Tibial nerve (tissue), 4 donors: Measurements from ENCODE around the gene RAB9A. TPM values are rescaled to one million over a fixed set of nuclear protein-coding genes. Genes with fewer than 3 reads are reported as not detected.
A peak's percentile ranks its signal among the peaks of the same experiment; 100 is the strongest.
"Not testable (repeated sequence)": the region's sequence is repeated elsewhere in the genome, so short reads cannot be mapped to it uniquely, and the experiment has no call there.

Experiments used
- DNase-seq, 2 donors: peaks; one replicate each; pipeline ENCODE4 v3.0.0-alpha.2; 2019; ENCODE audit warnings: low spot score in 2 of 2
- H3K27ac ChIP-seq, 4 donors: fragments of 200-600 bp; sonication (generic) in 3 of 4; one replicate each; pipeline ENCODE4 v1.5.1; 2017 to 2019; ENCODE audit warnings: mild to moderate bottlenecking in 1 of 4
- H3K27me3 ChIP-seq, 2 donors: fragments of 200-600 bp; sonication (generic) in 1 of 2; one replicate each; pipeline versions ENCODE4 v1.5.1 to v1.6.0; 2017 to 2019
- H3K36me3 ChIP-seq, 3 donors: fragments of 200-600 bp; sonication (generic); one replicate each; pipeline ENCODE4 v1.5.1; 2018 to 2019
- H3K4me1 ChIP-seq, 4 donors: fragments of 200-600 bp; sonication (generic) in 3 of 4; one replicate each; pipeline ENCODE4 v1.5.1; 2017 to 2019
- H3K4me3 ChIP-seq, 4 donors: fragments of 200-600 bp; sonication (generic) in 3 of 4; one replicate each; pipeline ENCODE4 v1.5.1; 2017 to 2019; ENCODE audit warnings: mild to moderate bottlenecking in 1 of 4, moderate library complexity in 1 of 4
- H3K9me3 ChIP-seq, 4 donors: fragments of 200-600 bp; sonication (generic) in 3 of 4; one replicate each; pipeline ENCODE4 v1.5.1; 2017 to 2019
- CTCF ChIP-seq, 5 experiments: fragments of 200-600 bp in 3 of 5; fragments of 450-650 bp in 2 of 5; sonication (generic) in 3 of 5; IDR thresholded peaks; one replicate each; pipeline ENCODE4 v1.5.1; 2016 to 2019; ENCODE audit warnings: antibody characterized with exemption in 5 of 5, mild to moderate bottlenecking in 3 of 5, moderate library complexity in 2 of 5
- EP300 ChIP-seq, 2 donors: sonication (generic); formaldehyde crosslinking; IDR thresholded peaks; one replicate each; pipeline ENCODE4 v1.6.1; 2017; ENCODE audit warnings: antibody characterized with exemption in 2 of 2, mild to moderate bottlenecking in 1 of 2
- POLR2A ChIP-seq, 2 donors: fragments of 450-650 bp; IDR thresholded peaks; one replicate each; pipeline ENCODE4 v1.6.1; 2017; ENCODE audit warnings: antibody characterized with exemption in 2 of 2, mild to moderate bottlenecking in 2 of 2, moderate library complexity in 2 of 2
- WGBS, 2 donors: methylation state at CpG; one replicate each; pipeline ENCODE4 v1.1.5; 2018; 5-methylcytosine and 5-hydroxymethylcytosine counted together
- total RNA-seq, 4 donors: library from RNA; depleted of rRNA; stranded (reverse); fragments of >200 nt; gene quantifications; one replicate each; pipeline ENCODE4 v1.1.0, GENCODE V29; 2016

RAB9A gene
- 10 to 100 TPM; 20.1 to 69.5 (median 24.9) TPM for total RNA-seq

- H3K9me3 ChIP-seq: no peaks in the 10 kb centered on the region
- H3K36me3 ChIP-seq: no peaks in the 10 kb centered on the region
- H3K27ac ChIP-seq: peak within 1 kb of the TSS; percentile 92 to 98 (median 96)
- peaks cover 0 to 5% of the 10 kb centered on the region in 2 donors for H3K27me3 ChIP-seq
- peaks cover 0 to 27% (median 19%) of the 10 kb centered on the region in 4 donors for H3K4me1 ChIP-seq
- TF ChIP-seq CTCF (IDR thresholded peaks at IDR 0.05) (peak in 1 of 5 experiments; percentile 23), POLR2A (IDR thresholded peaks at IDR 0.05) (peak; percentile 75 to 93), EP300 (IDR thresholded peaks at IDR 0.05) (peak in 1 of 2 donors; percentile 96)
- DNase-seq: peak; percentile 72 to 77
- 1 to 2% methylated on average over 33 to 62 of the region's 68 CpGs for WGBS, 2 donors
- H3K4me3 ChIP-seq: peak within 1 kb of the TSS; percentile 80 to 87 (median 84)
These were observed at the start of gene RAB9A for GRCh38 chrX:13688958-13689740. Gene RAB9A (plus strand): TSS chrX:13689128. CDS start chrX:13708747, 19,619 bp downstream.

GRCh38 chrX:13641684-13642083 is 47.2 kb upstream of the RAB9A start:
- not testable (repeated sequence) for H3K9me3 ChIP-seq, H3K27ac ChIP-seq, H3K36me3 ChIP-seq, H3K4me1 ChIP-seq, H3K4me3 ChIP-seq, DNase-seq
- peaks cover 0 to 29% of the 10 kb centered on the region in 2 donors for H3K27me3 ChIP-seq
- WGBS, 2 donors: 75 to 80% methylated on average over 2 to 3 of the region's 4 CpGs

- no peak overlapping the region for H3K27ac ChIP-seq
- peaks cover 0 to 35% of the 10 kb centered on the region in 2 donors for H3K27me3 ChIP-seq
- H3K9me3 ChIP-seq: no peaks in the 10 kb centered on the region
- no peak for DNase-seq
- WGBS, 2 donors: 57 to 62% methylated on average over 8 to 9 of the region's 9 CpGs
- H3K4me1 ChIP-seq: peaks cover 0 to 5% (median 0%) of the 10 kb centered on the region in 4 donors
- no peak for TF ChIP-seq CTCF (IDR thresholded peaks at IDR 0.05)
- H3K4me3 ChIP-seq: no peak overlapping the region
- H3K36me3 ChIP-seq: no peaks in the 10 kb centered on the region
These were observed 43.3 kb upstream of the RAB9A start for GRCh38 chrX:13645464-13646153.

- H3K27me3 ChIP-seq: peaks cover 0 to 31% of the 10 kb centered on the region in 2 donors
- TF ChIP-seq EP300 (IDR thresholded peaks at IDR 0.05) (peak in 1 of 2 donors; percentile 9), POLR2A (IDR thresholded peaks at IDR 0.05) (no peak), CTCF (IDR thresholded peaks at IDR 0.05) (peak; percentile 30 to 62 (median 57))
- H3K27ac ChIP-seq: no peak overlapping the region
- peak; percentile 33 to 70 for DNase-seq
- no peak overlapping the region for H3K4me3 ChIP-seq
- no peaks in the 10 kb centered on the region for H3K9me3 ChIP-seq
- H3K4me1 ChIP-seq: peaks cover 0 to 5% (median 0%) of the 10 kb centered on the region in 4 donors
- no peaks in the 10 kb centered on the region for H3K36me3 ChIP-seq
- 35 to 42% methylated on average over 3 of the region's 3 CpGs for WGBS, 2 donors
These were observed 42.8 kb upstream of the RAB9A start for GRCh38 chrX:13646154-13646549.

- peaks cover 0 to 28% of the 10 kb centered on the region in 2 donors for H3K27me3 ChIP-seq
- H3K4me1 ChIP-seq: peaks cover 0 to 13% (median 2%) of the 10 kb centered on the region in 4 donors
- no peak for TF ChIP-seq POLR2A (IDR thresholded peaks at IDR 0.05)
- no peak for TF ChIP-seq EP300 (IDR thresholded peaks at IDR 0.05)
- no peak for TF ChIP-seq CTCF (IDR thresholded peaks at IDR 0.05)
- DNase-seq: peak; percentile 17 to 19
- 48 to 56% methylated on average over 8 of the region's 8 CpGs for WGBS, 2 donors
- H3K9me3 ChIP-seq: no peaks in the 10 kb centered on the region
- H3K4me3 ChIP-seq: no peak overlapping the region
- peak overlapping the region in 2 of 4 donors; percentile 15 to 44 for H3K27ac ChIP-seq
- no peaks in the 10 kb centered on the region for H3K36me3 ChIP-seq
These were observed 41.2 kb upstream of the RAB9A start for GRCh38 chrX:13647709-13648212.

GRCh38 chrX:13648336-13648735 is 40.6 kb upstream of the RAB9A start:
- DNase-seq, H3K4me3 ChIP-seq, H3K9me3 ChIP-seq, H3K36me3 ChIP-seq: not testable (repeated sequence)
- 86 to 94% methylated on average over 2 of the region's 2 CpGs for WGBS, 2 donors
- peaks cover 0 to 22% of the 10 kb centered on the region in 2 donors for H3K27me3 ChIP-seq
- H3K4me1 ChIP-seq: peaks cover 0 to 13% (median 2%) of the 10 kb centered on the region in 4 donors
- H3K27ac ChIP-seq: peak overlapping the region in 2 of 4 donors; percentile 15 to 44
